K562 (cell line): ENCODE data around the gene NLRP6. TPM values are rescaled to one million over a fixed set of nuclear protein-coding genes. Genes with fewer than 3 reads are reported as not detected.

Experiments
- CCNT2 ChIP-seq: IDR thresholded peaks from 2 replicates; pipeline ENCODE4 v1.6.1; 2011; ENCODE audit warnings: borderline replicate concordance, low read depth, mild to moderate bottlenecking, moderate library complexity, mixed read lengths, low read length; ENCODE audit not compliant: insufficient read length; ENCODE audit errors: extremely low read depth
- CEBPB ChIP-seq: fragments of 450-650 bp; IDR thresholded peaks from 2 replicates; pipeline ENCODE4 v1.6.1; 2016; ENCODE audit warnings: missing genetic modification characterization, missing compliant biosample characterization
- DMBX1 ChIP-seq: fragments of 250-450 bp; sonication (Bioruptor Pico); IDR thresholded peaks from 2 replicates; pipeline ENCODE4 v1.8.0; 2022; ENCODE audit warnings: inconsistent platforms, mild to moderate bottlenecking, moderate library complexity, borderline replicate concordance
- EWSR1 ChIP-seq: fragments of 450-650 bp; IDR thresholded peaks from 2 replicates; pipeline ENCODE4 v1.6.1; 2018; ENCODE audit warnings: borderline replicate concordance, mild to moderate bottlenecking, low read depth, moderate library complexity; ENCODE audit not compliant: partially characterized antibody
- FOXJ2 ChIP-seq: fragments of 200-800 bp; sonication (Bioruptor generic); IDR thresholded peaks from 2 replicates; pipeline ENCODE4 v1.6.1; 2016; ENCODE audit warnings: missing genetic modification characterization, missing compliant biosample characterization
- MEIS2 ChIP-seq: fragments of 450-650 bp; IDR thresholded peaks from 2 replicates; pipeline ENCODE4 v1.6.1; 2014; ENCODE audit warnings: mild to moderate bottlenecking; ENCODE audit not compliant: partially characterized antibody
- NFATC3 ChIP-seq: fragments of 450-650 bp; IDR thresholded peaks from 2 replicates; pipeline ENCODE4 v1.6.1; 2017; ENCODE audit warnings: mild to moderate bottlenecking
- POLR2AphosphoS5 ChIP-seq: IDR thresholded peaks from 2 replicates; pipeline ENCODE4 v1.6.1; 2011; ENCODE audit warnings: mild to moderate bottlenecking, low read depth, low read length, moderate library complexity; ENCODE audit not compliant: control insufficient read depth, insufficient read depth
- RBM22 ChIP-seq: fragments of 200-400 bp; formaldehyde crosslinking; IDR thresholded peaks from 2 replicates; pipeline ENCODE4 v1.6.1; 2018; ENCODE audit warnings: low read length, low read depth; ENCODE audit not compliant: poor library complexity, severe bottlenecking
- SMAD3 ChIP-seq: fragments of 450-650 bp; formaldehyde crosslinking; conservative IDR thresholded peaks from 2 replicates; pipeline ENCODE4 v1.4.0; 2020; ENCODE audit warnings: mild to moderate bottlenecking
- SUPT5H ChIP-seq: fragments of 450-650 bp; IDR thresholded peaks from 2 replicates; pipeline ENCODE4 v1.6.1; 2016
- ZC3H8 ChIP-seq: fragments of 450-650 bp; IDR thresholded peaks from 2 replicates; pipeline ENCODE4 v1.6.1; 2017
- ZKSCAN3 ChIP-seq: fragments of 250-450 bp; sonication (Bioruptor Pico); IDR thresholded peaks from 2 replicates; pipeline ENCODE4 v1.4.0; 2020
- ZKSCAN8 ChIP-seq: fragments of 200-800 bp; sonication (Bioruptor generic); IDR thresholded peaks from 2 replicates; pipeline ENCODE4 v1.6.1; 2016; ENCODE audit warnings: missing genetic modification characterization, missing compliant biosample characterization
- ZNF224 ChIP-seq: sonication (generic); formaldehyde crosslinking; IDR thresholded peaks from 2 replicates; pipeline ENCODE4 v1.8.0; 2022; ENCODE audit warnings: mild to moderate bottlenecking, missing genetic modification reagents
- ZNF644 ChIP-seq: fragments of 200-800 bp; sonication (Bioruptor generic); IDR thresholded peaks from 2 replicates; pipeline ENCODE4 v1.6.1; 2016; ENCODE audit warnings: low read depth, missing genetic modification characterization, missing compliant biosample characterization
- ZNF699 ChIP-seq: fragments of 250-450 bp; sonication (Bioruptor Pico); IDR thresholded peaks from 2 replicates; pipeline ENCODE4 v1.8.0; 2021; ENCODE audit warnings: mild to moderate bottlenecking, moderate library complexity; ENCODE audit not compliant: insufficient replicate concordance
- ZNF766 ChIP-seq: fragments of 200-800 bp; sonication (Bioruptor generic); conservative IDR thresholded peaks from 2 replicates; pipeline ENCODE4 v1.6.1; 2016; ENCODE audit warnings: missing genetic modification characterization, missing compliant biosample characterization
- polyA plus RNA-seq, 8 experiments: library from polyadenylated mRNA; depleted of rRNA in 4 of 8; stranded (reverse) in 5 of 8; unstranded in 3 of 8; fragments of >200 nt; fragmentation: Nextera tagmentation in 2 of 8; fragmentation: Illumina TruSeq in 1 of 8; extraction: Ambion mirVana in 2 of 8; extraction: Trizol in 1 of 8; gene quantifications; 2 replicates each; pipeline versions ENCODE4 v1.2.1 to v1.2.3, GENCODE V29; 2011 to 2014; ENCODE audit warnings: inconsistent platforms in 1 of 8, missing spikeins in 1 of 8
- total RNA-seq, 7 experiments: library from RNA; depleted of rRNA in 6 of 7; stranded (reverse); fragments of >200 nt in 6 of 7; fragmentation: Illumina TruSeq in 2 of 7; extraction: Trizol in 2 of 7; gene quantifications; 2 replicates each; pipeline versions ENCODE4 v1.2.1 to v1.2.3, GENCODE V29; 2011 to 2021; ENCODE audit warnings: low replicate concordance in 1 of 7
- TF ChIP-seq, protein P1 (sequence below): fragments of 450-650 bp; IDR thresholded peaks from 2 replicates; pipeline ENCODE4 v1.7.1; 2018; ENCODE audit warnings: mild to moderate bottlenecking, low read depth; ENCODE audit not compliant: partially characterized antibody
- TF ChIP-seq, protein P2 (sequence below): fragments of 450-650 bp; IDR thresholded peaks from 2 replicates; pipeline ENCODE4 v1.6.1; 2017; ENCODE audit warnings: mild to moderate bottlenecking, moderate library complexity
- TF ChIP-seq, protein P3 (sequence below): sonication (generic); formaldehyde crosslinking; IDR thresholded peaks from 2 replicates; pipeline ENCODE4 v1.8.0; 2022; ENCODE audit warnings: mild to moderate bottlenecking, missing genetic modification reagents, borderline replicate concordance
- TF ChIP-seq, protein P4 (sequence below): fragments of 450-650 bp; formaldehyde crosslinking; IDR thresholded peaks from 2 replicates; pipeline ENCODE4 v1.4.0; 2020; ENCODE audit warnings: mild to moderate bottlenecking, moderate library complexity

The NLRP6 gene
- total and polyA plus RNA-seq, 9 of the 15 experiments (the other 6 are each of a cell fraction or from before 2014, with no cell fraction given), result 0.03 to 0.18 (median 0.15) TPM; not detected in 5

DNA sequence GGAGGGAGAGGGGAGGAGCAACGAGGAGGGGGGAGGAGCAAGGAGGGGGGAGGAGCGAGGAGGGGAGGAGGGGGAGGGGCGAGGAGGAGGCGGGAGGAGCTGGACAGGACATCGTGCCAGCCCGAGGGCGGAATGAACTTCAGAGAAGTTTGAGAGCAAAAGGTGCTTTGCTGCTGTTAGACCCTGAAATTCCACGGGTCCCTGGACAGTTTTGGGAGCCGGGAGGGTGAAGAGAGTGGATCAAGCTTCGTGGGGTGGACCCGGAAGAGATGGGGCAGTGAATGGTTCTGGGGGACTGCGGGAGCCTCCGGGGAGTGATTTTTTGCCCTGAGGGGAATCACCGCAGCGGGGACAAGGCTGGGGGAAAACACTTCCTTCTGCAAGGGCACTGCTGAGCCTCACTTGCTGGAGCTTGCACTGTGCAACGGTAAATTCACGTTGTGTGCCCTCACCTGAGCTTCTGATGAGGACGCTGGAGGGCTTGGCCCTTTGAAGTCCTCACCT lies 10.7 kb upstream of the NLRP6 start (continued):
- TF ChIP-seq ZKSCAN3 (CRISPR knock-in tag) (no peak), MEIS2 (no peak), SUPT5H (peak; percentile 20; the same call in 1 of the 2 replicates), DMBX1 (CRISPR knock-in tag) (no peak), ZNF644 (tag) (no peak), EWSR1 (no peak), CEBPB (tag) (no peak), ZNF766 (CRISPR knock-in tag) (no peak), ZC3H8 (no peak), CCNT2 (no peak), FOXJ2 (tag) (no peak), RBM22 (no peak), NFATC3 (no peak), ZKSCAN8 (CRISPR knock-in tag) (no peak), SMAD3 (no peak), POLR2AphosphoS5 (no peak; the same call in 1 of the 2 replicates), ZNF224 (CRISPR knock-in tag) (no peak), ZNF699 (CRISPR knock-in tag) (no peak)
- TF ChIP-seq, protein P1, sequence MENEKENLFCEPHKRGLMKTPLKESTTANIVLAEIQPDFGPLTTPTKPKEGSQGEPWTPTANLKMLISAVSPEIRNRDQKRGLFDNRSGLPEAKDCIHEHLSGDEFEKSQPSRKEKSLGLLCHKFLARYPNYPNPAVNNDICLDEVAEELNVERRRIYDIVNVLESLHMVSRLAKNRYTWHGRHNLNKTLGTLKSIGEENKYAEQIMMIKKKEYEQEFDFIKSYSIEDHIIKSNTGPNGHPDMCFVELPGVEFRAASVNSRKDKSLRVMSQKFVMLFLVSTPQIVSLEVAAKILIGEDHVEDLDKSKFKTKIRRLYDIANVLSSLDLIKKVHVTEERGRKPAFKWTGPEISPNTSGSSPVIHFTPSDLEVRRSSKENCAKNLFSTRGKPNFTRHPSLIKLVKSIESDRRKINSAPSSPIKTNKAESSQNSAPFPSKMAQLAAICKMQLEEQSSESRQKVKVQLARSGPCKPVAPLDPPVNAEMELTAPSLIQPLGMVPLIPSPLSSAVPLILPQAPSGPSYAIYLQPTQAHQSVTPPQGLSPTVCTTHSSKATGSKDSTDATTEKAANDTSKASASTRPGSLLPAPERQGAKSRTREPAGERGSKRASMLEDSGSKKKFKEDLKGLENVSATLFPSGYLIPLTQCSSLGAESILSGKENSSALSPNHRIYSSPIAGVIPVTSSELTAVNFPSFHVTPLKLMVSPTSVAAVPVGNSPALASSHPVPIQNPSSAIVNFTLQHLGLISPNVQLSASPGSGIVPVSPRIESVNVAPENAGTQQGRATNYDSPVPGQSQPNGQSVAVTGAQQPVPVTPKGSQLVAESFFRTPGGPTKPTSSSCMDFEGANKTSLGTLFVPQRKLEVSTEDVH, result no peak
- TF ChIP-seq, protein P2, sequence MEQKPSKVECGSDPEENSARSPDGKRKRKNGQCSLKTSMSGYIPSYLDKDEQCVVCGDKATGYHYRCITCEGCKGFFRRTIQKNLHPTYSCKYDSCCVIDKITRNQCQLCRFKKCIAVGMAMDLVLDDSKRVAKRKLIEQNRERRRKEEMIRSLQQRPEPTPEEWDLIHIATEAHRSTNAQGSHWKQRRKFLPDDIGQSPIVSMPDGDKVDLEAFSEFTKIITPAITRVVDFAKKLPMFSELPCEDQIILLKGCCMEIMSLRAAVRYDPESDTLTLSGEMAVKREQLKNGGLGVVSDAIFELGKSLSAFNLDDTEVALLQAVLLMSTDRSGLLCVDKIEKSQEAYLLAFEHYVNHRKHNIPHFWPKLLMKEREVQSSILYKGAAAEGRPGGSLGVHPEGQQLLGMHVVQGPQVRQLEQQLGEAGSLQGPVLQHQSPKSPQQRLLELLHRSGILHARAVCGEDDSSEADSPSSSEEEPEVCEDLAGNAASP, result no peak
- TF ChIP-seq, protein P3, sequence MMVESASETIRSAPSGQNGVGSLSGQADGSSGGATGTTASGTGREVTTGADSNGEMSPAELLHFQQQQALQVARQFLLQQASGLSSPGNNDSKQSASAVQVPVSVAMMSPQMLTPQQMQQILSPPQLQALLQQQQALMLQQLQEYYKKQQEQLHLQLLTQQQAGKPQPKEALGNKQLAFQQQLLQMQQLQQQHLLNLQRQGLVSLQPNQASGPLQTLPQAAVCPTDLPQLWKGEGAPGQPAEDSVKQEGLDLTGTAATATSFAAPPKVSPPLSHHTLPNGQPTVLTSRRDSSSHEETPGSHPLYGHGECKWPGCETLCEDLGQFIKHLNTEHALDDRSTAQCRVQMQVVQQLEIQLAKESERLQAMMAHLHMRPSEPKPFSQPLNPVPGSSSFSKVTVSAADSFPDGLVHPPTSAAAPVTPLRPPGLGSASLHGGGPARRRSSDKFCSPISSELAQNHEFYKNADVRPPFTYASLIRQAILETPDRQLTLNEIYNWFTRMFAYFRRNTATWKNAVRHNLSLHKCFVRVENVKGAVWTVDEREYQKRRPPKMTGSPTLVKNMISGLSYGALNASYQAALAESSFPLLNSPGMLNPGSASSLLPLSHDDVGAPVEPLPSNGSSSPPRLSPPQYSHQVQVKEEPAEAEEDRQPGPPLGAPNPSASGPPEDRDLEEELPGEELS (CRISPR knock-in tag), result no peak
- TF ChIP-seq, protein P4, sequence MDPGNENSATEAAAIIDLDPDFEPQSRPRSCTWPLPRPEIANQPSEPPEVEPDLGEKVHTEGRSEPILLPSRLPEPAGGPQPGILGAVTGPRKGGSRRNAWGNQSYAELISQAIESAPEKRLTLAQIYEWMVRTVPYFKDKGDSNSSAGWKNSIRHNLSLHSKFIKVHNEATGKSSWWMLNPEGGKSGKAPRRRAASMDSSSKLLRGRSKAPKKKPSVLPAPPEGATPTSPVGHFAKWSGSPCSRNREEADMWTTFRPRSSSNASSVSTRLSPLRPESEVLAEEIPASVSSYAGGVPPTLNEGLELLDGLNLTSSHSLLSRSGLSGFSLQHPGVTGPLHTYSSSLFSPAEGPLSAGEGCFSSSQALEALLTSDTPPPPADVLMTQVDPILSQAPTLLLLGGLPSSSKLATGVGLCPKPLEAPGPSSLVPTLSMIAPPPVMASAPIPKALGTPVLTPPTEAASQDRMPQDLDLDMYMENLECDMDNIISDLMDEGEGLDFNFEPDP (CRISPR knock-in tag), result no peak
